RWPE2 (cell line): Measurements from ENCODE around the gene ALDH16A1.

Source experiments
- ATAC-seq: fragments of 200-7000 bp; cut with Tn5 transposase; 3 replicates; pipeline ENCODE4 v1.9.1; 2021; ENCODE audit warnings: low read depth
- DNase-seq: peaks from one replicate; pipeline ENCODE4 v3.0.0-alpha.2; 2020; ENCODE audit warnings: low spot score
- H3K27ac ChIP-seq: fragments of 450-650 bp; 2 replicates; pipeline ENCODE4 v1.5.1; 2017; ENCODE audit warnings: mild to moderate bottlenecking; ENCODE audit not compliant: poor library complexity, severe bottlenecking
- H3K27me3 ChIP-seq: fragments of 250-450 bp; sonication (Bioruptor Pico); 2 replicates; pipeline ENCODE4 v1.5.1; 2021; ENCODE audit warnings: mild to moderate bottlenecking, moderate library complexity; ENCODE audit not compliant: insufficient read depth, poor library complexity, severe bottlenecking
- H3K36me3 ChIP-seq: fragments of 250-450 bp; sonication (Bioruptor Pico); 2 replicates; pipeline ENCODE4 v1.5.1; 2020; ENCODE audit warnings: low read depth, mild to moderate bottlenecking, moderate library complexity
- H3K4me1 ChIP-seq: fragments of 250-450 bp; sonication (Bioruptor Pico); 2 replicates; pipeline ENCODE4 v1.5.1; 2021; ENCODE audit warnings: mild to moderate bottlenecking, moderate library complexity; ENCODE audit not compliant: insufficient read depth, poor library complexity, severe bottlenecking
- H3K4me3 ChIP-seq: fragments of 250-450 bp; sonication (Bioruptor Pico); 2 replicates; pipeline ENCODE4 v1.5.1; 2021; ENCODE audit warnings: mild to moderate bottlenecking, moderate library complexity; ENCODE audit not compliant: severe bottlenecking
- H3K9me3 ChIP-seq: fragments of 250-450 bp; sonication (Bioruptor Pico); 2 replicates; pipeline ENCODE4 v1.5.1; 2021; ENCODE audit warnings: mild to moderate bottlenecking, moderate library complexity; ENCODE audit not compliant: severe bottlenecking
- TF ChIP-seq, protein P1 (sequence below): fragments of 450-650 bp; IDR thresholded peaks from one replicate; pipeline ENCODE4 v1.5.1; 2017; ENCODE audit warnings: mild to moderate bottlenecking, moderate library complexity; ENCODE audit not compliant: poor library complexity, severe bottlenecking

The ALDH16A1 gene

DNA sequence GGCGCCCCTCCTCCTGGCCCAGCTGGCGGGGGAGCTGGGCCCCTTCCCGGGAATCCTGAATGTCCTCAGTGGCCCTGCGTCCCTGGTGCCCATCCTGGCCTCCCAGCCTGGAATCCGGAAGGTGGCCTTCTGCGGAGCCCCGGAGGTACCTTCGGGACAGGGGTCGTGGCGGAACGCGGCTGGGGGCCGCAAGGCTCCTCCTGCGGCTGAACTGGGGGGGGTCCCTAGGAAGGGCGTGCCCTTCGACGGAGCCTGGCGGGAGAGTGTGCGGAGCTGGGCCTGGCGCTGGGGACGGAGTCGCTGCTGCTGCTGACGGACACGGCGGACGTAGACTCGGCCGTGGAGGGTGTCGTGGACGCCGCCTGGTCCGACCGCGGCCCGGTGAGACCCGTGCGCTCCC lies 8.6 kb downstream of the ALDH16A1 start:
- Histone ChIP-seq H3K4me3 (no peak overlapping the region), H3K36me3 (peaks cover 1% of the 10 kb centered on the region; the same call in 1 of the 2 replicates), H3K9me3 (no peaks in the 10 kb centered on the region), H3K27ac (no peak overlapping the region), H3K4me1 (no peaks in the 10 kb centered on the region), H3K27me3 (no peaks in the 10 kb centered on the region)
- ATAC-seq (no peak), DNase-seq (no peak)
- TF ChIP-seq, protein P1, sequence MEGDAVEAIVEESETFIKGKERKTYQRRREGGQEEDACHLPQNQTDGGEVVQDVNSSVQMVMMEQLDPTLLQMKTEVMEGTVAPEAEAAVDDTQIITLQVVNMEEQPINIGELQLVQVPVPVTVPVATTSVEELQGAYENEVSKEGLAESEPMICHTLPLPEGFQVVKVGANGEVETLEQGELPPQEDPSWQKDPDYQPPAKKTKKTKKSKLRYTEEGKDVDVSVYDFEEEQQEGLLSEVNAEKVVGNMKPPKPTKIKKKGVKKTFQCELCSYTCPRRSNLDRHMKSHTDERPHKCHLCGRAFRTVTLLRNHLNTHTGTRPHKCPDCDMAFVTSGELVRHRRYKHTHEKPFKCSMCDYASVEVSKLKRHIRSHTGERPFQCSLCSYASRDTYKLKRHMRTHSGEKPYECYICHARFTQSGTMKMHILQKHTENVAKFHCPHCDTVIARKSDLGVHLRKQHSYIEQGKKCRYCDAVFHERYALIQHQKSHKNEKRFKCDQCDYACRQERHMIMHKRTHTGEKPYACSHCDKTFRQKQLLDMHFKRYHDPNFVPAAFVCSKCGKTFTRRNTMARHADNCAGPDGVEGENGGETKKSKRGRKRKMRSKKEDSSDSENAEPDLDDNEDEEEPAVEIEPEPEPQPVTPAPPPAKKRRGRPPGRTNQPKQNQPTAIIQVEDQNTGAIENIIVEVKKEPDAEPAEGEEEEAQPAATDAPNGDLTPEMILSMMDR = no peak

GRCh38 chr19:49462492-49462891 lies 9.5 kb downstream of the ALDH16A1 start:
- TF ChIP-seq, protein P1 = no peak
- H3K27me3 ChIP-seq = no peaks in the 10 kb centered on the region
- H3K9me3 ChIP-seq = no peaks in the 10 kb centered on the region
- no peak for DNase-seq
- ATAC-seq = no peak
- no peaks in the 10 kb centered on the region for H3K4me1 ChIP-seq
- H3K4me3 ChIP-seq = no peak overlapping the region
- H3K27ac ChIP-seq = no peak overlapping the region
- no peaks in the 10 kb centered on the region; the same call in 1 of the 2 replicates for H3K36me3 ChIP-seq

DNA sequence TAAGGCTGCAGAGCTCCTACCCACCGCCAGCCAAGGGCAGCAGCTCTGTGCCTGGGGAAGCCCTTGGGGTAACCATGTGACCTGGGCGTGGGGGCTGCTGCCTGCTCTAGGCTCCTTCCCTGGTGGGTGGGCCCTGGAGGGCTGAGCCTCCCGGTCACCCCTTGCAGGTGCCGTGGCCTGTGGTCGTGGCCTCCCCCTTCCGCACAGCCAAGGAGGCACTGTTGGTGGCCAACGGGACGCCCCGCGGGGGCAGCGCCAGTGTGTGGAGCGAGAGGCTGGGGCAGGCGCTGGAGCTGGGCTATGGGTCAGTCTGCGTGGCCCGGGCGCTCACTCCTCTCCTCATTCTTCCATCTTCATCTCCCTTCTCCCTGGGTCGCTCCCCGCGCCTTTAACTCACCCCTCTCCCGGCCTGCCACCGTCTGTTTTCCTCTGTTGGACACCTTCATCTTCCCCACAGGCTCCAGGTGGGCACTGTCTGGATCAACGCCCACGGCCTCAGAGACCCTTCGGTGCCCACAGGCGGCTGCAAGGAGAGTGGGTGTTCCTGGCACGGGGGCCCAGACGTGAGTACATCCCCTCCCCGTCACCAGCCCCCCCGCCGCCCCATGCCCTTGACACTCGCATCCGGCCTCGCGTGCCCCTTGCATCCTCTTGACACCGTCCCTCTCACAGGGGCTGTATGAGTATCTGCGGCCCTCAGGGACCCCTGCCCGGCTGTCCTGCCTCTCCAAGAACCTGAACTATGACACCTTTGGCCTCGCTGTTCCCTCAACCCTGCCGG lies 11.1 kb downstream of the ALDH16A1 start:
- Histone ChIP-seq H3K4me3 (no peak overlapping the region), H3K4me1 (peaks cover 6% of the 10 kb centered on the region), H3K9me3 (no peaks in the 10 kb centered on the region), H3K27ac (no peak overlapping the region), H3K36me3 (no peaks in the 10 kb centered on the region; the same call in 1 of the 2 replicates), H3K27me3 (no peaks in the 10 kb centered on the region)
- DNase-seq (no peak), ATAC-seq (no peak)
- TF ChIP-seq, protein P1 = no peak

DNA sequence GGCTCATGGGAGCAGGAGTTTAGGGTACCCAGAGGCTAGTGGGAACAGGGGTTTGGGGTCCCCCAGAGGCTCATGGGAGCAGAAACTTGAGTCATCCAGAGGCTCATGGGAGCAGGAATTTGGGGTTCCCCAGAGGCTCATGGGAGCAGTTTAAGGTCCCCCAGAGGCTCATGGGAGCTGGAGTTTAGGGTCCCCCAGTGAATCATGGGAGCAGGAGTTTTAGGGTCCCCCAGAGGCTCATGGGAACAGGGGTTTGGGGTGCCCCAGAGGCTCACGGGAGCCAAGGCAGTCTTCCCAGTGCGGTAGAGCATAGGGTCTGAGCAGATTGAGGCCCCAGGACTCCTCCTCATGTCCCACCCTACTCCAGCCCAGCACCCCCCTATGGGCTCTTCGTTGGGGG lies 12.3 kb downstream of the ALDH16A1 start:
- Histone ChIP-seq H3K4me1 (peaks cover 6% of the 10 kb centered on the region), H3K27me3 (no peaks in the 10 kb centered on the region), H3K4me3 (no peak overlapping the region), H3K36me3 (no peaks in the 10 kb centered on the region), H3K9me3 (no peaks in the 10 kb centered on the region), H3K27ac (no peak overlapping the region)
- TF ChIP-seq, protein P1 = no peak
- ATAC-seq (no peak), DNase-seq (no peak)

DNA sequence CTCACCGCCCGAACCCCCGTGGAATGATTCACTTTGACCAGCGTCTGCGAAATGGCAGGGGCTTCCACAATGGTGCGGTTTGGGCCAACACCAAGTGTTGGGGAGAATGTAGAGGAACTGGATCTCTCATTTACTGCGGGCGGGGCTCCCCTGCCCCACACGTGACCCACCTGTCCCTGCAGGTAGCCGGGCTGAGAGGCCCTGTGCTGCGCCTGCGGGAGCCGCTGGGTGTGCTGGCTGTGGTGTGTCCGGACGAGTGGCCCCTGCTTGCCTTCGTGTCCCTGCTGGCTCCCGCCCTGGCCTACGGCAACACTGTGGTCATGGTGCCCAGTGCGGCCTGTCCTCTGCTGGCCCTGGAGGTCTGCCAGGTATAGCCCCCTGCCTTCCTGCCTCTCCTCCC lies 15.2 kb downstream of the ALDH16A1 start:
- TF ChIP-seq, protein P1 = no peak
- Histone ChIP-seq H3K4me3 (no peak overlapping the region), H3K27ac (peak overlapping the region; percentile 41), H3K4me1 (peaks cover 6% of the 10 kb centered on the region), H3K9me3 (no peaks in the 10 kb centered on the region), H3K36me3 (no peaks in the 10 kb centered on the region), H3K27me3 (no peaks in the 10 kb centered on the region)
- ATAC-seq (peak; percentile 53), DNase-seq (no peak)
